Natural killer cell treated with Interleukin-12 subunit alpha and Interleukin-12 subunit beta and Interleukin-15 and Interleukin-18, amount 100 ng/mL, for 72 hours (primary cell): ENCODE measurements around the gene PTPRN2. TPM values are rescaled to one million over a fixed set of nuclear protein-coding genes. Genes with fewer than 3 reads are reported as not detected.
A peak's percentile ranks its signal among the peaks of the same experiment; 100 is the strongest.

Source experiments
- ATAC-seq, 2 donors: fragments of 150-1000 bp; cut with Tn5 transposase in 1 of 2; sonication (Bioruptor Pico), chemical (Tn5 transposase) in 1 of 2; 2 replicates each; pipeline ENCODE4 v1.10.0; 2021
- DNase-seq: peaks from one replicate; pipeline ENCODE4 v3.0.0; 2022; ENCODE audit warnings: low spot score
- H3K27ac Mint-ChIP-seq, 2 donors: 1 replicate in 1 of 2; 2 replicates in 1 of 2; pipeline ENCODE4 v1.8.0; 2022; ENCODE audit warnings: mixed read lengths in 2 of 2, mild to moderate bottlenecking in 1 of 2, moderate library complexity in 1 of 2
- H3K27me3 Mint-ChIP-seq, 2 donors: 1 replicate in 1 of 2; 2 replicates in 1 of 2; pipeline ENCODE4 v1.8.0; 2022; ENCODE audit warnings: mixed read lengths in 2 of 2
- H3K36me3 Mint-ChIP-seq: one replicate; pipeline ENCODE4 v1.8.0; 2022; ENCODE audit warnings: mixed read lengths
- H3K4me1 Mint-ChIP-seq, 2 donors: 1 replicate in 1 of 2; 2 replicates in 1 of 2; pipeline ENCODE4 v1.8.0; 2022; ENCODE audit warnings: low read depth in 2 of 2, mixed read lengths in 2 of 2, mild to moderate bottlenecking in 1 of 2
- H3K4me3 Mint-ChIP-seq: one replicate; pipeline ENCODE4 v1.8.0; 2022; ENCODE audit warnings: mixed read lengths
- H3K9me3 Mint-ChIP-seq: 2 replicates; pipeline ENCODE4 v1.8.0; 2022; ENCODE audit warnings: mixed read lengths
- total RNA-seq, 2 donors: library from RNA; stranded (reverse); gene quantifications; one replicate each; pipeline ENCODE4 v1.2.3, GENCODE V29; 2022

PTPRN2 gene
- total RNA-seq, 2 donors from 2014 or later: 0.17 to 0.74 TPM

DNA sequence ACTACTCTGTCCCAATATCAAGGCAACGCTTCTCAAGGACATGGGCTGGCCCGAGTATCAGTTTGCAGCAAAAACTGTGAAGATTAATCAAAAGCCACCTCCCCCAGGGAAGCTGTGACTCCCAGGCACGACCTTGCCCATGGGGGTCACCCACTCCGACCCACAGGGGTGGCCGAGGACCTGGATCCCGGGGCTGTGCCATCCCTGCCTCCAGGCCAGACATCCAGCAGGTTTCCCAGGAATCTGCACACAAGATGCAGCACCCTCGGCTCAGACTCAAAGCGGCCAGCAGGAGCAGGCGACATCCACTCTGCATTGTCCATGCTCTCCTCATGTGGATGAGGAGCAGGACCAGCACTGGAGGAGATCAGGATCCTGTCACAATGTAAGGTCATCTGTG lies 39.8 kb downstream of the PTPRN2 start:
- Mint-ChIP-seq H3K4me1 (no peaks in the 10 kb centered on the region), H3K27me3 (peaks cover 0 to 8% of the 10 kb centered on the region in 2 donors), H3K9me3 (no peaks in the 10 kb centered on the region), H3K36me3 (no peaks in the 10 kb centered on the region), H3K27ac (no peak overlapping the region), H3K4me3 (no peak overlapping the region)
- ATAC-seq (no peak), DNase-seq (no peak)

DNA sequence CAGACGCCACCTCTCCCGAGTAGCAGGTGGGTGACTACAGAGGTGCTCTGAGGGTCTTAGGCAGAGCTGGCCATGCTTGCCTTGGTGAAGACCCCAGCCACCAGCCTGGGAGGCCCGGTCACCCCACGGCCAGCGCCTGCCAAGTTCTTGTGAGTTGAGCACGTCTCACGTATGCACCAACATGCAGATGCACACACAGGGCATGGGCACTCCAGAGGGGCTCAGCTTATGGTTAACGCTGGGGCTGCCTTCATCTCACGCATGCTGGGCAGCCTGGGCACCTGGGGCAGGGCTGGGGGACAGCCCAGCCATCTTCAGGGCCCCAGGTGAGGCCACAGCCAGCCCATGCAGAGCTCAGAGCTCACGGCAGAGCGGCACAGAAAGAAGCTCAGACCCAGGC lies 41.0 kb downstream of the PTPRN2 start:
- ATAC-seq (peak in 1 of 2 donors; percentile 24), DNase-seq (no peak)
- Mint-ChIP-seq H3K36me3 (no peaks in the 10 kb centered on the region), H3K4me3 (no peak overlapping the region), H3K27ac (no peak overlapping the region), H3K9me3 (no peaks in the 10 kb centered on the region), H3K4me1 (no peaks in the 10 kb centered on the region), H3K27me3 (peaks cover 0 to 8% of the 10 kb centered on the region in 2 donors)

DNA sequence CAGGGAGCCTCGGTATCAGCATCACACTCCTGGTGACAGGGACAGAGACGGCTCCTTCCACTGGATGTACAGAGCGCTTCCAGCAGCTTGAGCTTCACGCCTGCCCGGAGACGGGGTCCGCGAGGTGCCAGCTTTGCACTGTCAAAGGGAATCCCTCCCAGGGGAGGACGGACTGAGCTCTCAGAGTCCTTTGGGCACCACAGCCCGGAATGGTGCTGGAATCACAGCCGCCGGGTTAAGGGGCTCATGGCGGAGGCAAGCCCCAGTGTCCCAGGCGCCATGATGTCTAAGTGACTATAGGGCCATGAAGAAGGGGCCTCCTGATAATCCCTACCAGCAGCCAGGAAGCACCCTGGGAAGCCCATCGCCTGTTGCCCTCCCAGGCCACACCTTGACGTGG lies 41.4 kb downstream of the PTPRN2 start:
- H3K4me1 Mint-ChIP-seq: no peaks in the 10 kb centered on the region
- no peak overlapping the region for H3K27ac Mint-ChIP-seq
- H3K9me3 Mint-ChIP-seq: no peaks in the 10 kb centered on the region
- no peaks in the 10 kb centered on the region for H3K36me3 Mint-ChIP-seq
- no peak overlapping the region for H3K4me3 Mint-ChIP-seq
- H3K27me3 Mint-ChIP-seq: peaks cover 0 to 8% of the 10 kb centered on the region in 2 donors
- ATAC-seq: peak in 1 of 2 donors; percentile 8
- DNase-seq: no peak

DNA sequence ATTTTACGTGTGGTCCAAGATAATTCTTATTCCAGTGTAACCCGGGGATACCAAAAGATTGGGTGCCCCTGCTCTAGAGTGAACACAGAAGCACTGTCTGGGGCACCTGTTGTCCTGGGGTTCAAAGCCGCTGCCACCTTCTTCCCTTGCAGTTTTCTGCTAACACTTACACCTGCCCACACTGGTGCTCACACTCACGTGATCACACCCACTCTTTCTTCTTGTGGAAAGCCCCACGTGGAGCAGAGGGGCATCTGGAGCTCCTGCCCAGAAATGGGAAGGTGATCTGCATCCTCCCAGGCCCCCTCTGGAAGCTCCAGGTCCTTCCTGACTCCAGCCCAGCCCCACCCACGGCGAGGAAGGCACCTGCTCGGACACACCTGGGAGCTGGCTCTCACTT lies 42.9 kb downstream of the PTPRN2 start:
- Mint-ChIP-seq H3K36me3 (no peaks in the 10 kb centered on the region), H3K4me1 (no peaks in the 10 kb centered on the region), H3K9me3 (no peaks in the 10 kb centered on the region), H3K27me3 (peaks cover 0 to 8% of the 10 kb centered on the region in 2 donors), H3K27ac (no peak overlapping the region), H3K4me3 (no peak overlapping the region)
- ATAC-seq: no peak
- DNase-seq: no peak

DNA sequence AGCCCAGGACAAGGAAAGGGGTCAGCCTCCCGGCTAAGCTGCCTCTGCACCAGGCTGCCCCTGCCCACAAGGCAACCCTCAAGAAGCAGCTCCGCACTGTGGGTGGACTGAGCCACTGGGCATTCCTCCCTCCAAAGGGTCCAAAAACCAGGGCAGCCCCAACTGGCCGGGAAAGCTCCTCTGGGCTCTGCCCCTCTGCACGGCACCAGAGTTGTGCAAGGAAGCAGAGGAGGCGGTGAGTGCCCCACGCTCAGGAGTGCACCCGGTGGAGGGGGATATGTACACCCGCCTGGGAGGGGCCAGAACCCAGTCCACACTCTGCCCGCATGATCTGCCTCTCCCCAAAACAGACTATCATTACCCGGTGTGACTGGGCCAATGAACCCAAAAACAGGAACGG lies 43.8 kb downstream of the PTPRN2 start:
- H3K36me3 Mint-ChIP-seq: no peaks in the 10 kb centered on the region
- peaks cover 0 to 8% of the 10 kb centered on the region in 2 donors for H3K27me3 Mint-ChIP-seq
- H3K4me3 Mint-ChIP-seq: no peak overlapping the region
- no peak for ATAC-seq
- no peak overlapping the region for H3K27ac Mint-ChIP-seq
- H3K4me1 Mint-ChIP-seq: no peaks in the 10 kb centered on the region
- no peaks in the 10 kb centered on the region for H3K9me3 Mint-ChIP-seq
- no peak for DNase-seq

DNA sequence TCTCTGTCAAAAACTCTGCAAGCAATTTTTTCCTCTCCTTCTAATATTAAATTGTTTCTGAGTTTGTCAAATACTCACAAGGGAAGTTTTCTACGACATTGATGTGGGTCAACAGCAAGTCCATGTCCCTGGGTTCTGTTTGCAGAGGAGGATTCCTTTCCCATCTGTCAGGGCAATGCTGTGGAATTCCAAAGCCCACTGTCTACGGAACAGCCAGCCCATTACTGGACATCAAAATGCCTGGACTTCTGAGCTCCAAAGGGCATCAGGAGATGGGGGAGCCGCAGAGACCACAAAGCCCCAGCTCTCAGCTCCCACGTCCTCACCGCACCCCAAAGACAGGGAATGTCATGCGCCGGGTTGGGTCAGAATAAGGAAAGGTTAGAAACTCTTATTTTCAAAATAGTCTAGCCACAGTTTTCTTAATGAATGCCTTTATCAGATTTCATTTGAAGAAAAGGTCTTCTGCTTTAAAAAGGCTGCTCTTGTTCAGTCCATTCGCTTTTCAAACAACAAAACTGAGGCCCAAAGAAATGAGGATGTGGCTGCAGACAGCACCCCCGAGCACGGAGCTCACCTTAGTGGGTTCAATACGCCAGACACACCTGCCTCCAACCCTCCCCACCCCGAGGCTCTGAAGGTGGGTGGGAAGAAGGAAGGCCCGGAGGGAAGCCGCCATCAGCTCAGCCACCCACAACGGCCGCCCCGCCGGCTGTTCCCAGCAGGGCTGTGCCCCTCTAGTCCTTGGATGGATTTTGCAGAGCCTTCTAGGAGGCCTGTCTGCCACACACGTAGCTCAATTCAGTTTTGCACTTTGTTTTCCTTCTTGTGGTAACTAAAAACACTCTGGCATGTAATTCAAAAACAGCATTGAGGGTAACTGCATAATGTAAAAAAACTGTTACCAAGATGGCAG lies 44.7 kb downstream of the PTPRN2 start:
- no peaks in the 10 kb centered on the region for H3K9me3 Mint-ChIP-seq
- DNase-seq: no peak
- H3K4me1 Mint-ChIP-seq: no peaks in the 10 kb centered on the region
- no peaks in the 10 kb centered on the region for H3K36me3 Mint-ChIP-seq
- H3K4me3 Mint-ChIP-seq: no peak overlapping the region
- no peak for ATAC-seq
- no peaks in the 10 kb centered on the region for H3K27me3 Mint-ChIP-seq
- H3K27ac Mint-ChIP-seq: no peak overlapping the region

DNA sequence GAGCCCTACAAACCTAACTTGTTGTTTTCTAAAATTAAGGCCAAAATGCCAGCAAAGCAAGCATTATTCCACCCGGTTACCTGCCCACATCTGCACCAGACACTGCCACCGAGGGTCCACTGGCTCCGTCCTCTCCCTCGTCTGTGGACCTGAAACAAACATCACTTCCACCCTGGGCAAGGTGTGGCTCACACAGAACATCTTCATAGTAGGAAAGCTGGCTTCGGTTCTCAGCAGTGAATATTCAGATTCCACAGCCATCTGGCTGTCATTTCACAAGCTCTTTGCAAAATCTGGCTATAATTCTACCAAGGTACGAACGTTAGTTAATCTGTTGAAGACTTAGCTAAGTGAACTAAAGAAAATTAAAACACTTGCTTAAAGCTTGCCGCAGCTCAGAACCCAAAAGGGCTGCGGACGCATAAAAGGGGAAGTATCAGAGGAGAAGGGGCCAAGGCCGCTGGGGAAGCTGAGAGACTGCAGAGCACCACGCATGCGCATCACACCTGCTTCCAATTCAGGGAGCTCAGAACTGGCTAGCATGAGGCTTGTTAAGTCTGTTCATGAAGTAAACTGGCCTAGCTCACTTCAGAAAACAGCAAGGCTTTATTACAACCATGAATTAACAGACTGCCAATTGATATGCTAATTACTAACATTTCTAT lies 46.1 kb downstream of the PTPRN2 start:
- no peak for DNase-seq
- H3K4me3 Mint-ChIP-seq: no peak overlapping the region
- H3K27me3 Mint-ChIP-seq: no peaks in the 10 kb centered on the region
- no peak overlapping the region for H3K27ac Mint-ChIP-seq
- no peaks in the 10 kb centered on the region for H3K36me3 Mint-ChIP-seq
- no peaks in the 10 kb centered on the region for H3K9me3 Mint-ChIP-seq
- ATAC-seq: no peak
- no peaks in the 10 kb centered on the region for H3K4me1 Mint-ChIP-seq

DNA sequence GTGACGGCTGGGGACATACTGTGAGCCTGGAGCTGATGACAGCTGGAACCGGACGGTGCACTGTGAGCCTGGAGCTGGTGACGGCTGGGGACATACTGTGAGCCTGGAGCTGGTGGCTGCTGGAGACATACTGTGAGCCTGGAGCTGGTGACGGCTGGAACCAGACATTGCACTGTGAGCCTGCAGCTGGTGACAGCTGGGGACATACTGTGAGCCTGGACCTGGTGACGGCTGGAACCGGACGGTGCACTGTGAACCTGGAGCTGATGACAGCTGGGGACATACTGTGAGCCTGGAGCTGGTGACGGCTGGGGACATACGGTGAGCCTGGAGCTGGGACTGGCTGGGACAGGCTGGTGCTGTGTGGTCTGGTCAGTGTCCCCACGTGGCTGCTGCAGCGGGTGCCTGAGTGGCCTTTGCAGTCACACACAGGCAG lies 47.9 kb downstream of the PTPRN2 start:
- Mint-ChIP-seq H3K27ac (no peak overlapping the region), H3K9me3 (no peaks in the 10 kb centered on the region), H3K4me3 (no peak overlapping the region), H3K36me3 (no peaks in the 10 kb centered on the region), H3K4me1 (no peaks in the 10 kb centered on the region), H3K27me3 (no peaks in the 10 kb centered on the region)
- ATAC-seq (peak in 1 of 2 donors; percentile 20), DNase-seq (no peak)

DNA sequence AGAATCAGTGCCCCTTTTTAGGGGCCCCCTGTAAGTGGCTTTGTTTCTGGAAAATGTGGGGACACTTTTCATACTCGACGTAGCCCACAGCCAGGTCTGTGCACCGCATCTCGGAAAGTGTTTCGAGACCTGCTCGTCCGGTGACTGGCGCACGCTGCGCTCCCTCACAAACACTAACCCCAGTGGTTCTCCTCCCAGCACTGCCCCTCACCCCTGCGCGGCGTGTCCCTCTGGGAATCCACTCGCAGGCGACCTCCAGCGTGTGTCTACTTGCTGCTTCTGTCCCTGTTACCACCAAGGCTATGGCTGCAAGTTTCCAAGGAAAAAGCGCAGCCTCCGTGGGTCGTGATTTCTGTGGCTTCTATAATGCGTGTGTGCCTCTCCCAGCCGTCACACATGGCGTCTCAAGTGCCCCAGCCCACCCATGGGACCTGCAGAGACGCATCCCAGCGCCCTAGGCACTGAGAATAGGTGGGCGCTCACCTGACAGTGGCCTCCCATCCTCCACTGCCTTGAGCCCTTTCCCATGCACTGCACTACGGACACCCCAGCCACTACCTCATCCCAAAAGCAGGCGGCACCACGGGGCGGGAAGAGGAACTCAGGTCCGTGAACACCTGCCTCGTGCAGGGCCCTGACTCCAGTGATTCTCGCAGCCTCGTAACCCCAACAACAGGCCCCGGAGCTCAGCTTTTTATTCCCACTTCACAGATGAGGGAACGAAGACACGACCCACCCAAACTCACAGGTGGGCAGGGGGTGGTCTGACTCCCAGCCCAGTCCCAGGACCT lies 49.3 kb downstream of the PTPRN2 start:
- Mint-ChIP-seq H3K27me3 (no peaks in the 10 kb centered on the region), H3K36me3 (no peaks in the 10 kb centered on the region), H3K27ac (no peak overlapping the region), H3K4me3 (no peak overlapping the region), H3K9me3 (no peaks in the 10 kb centered on the region), H3K4me1 (no peaks in the 10 kb centered on the region)
- ATAC-seq (peak in 1 of 2 donors; percentile 3), DNase-seq (no peak)

DNA sequence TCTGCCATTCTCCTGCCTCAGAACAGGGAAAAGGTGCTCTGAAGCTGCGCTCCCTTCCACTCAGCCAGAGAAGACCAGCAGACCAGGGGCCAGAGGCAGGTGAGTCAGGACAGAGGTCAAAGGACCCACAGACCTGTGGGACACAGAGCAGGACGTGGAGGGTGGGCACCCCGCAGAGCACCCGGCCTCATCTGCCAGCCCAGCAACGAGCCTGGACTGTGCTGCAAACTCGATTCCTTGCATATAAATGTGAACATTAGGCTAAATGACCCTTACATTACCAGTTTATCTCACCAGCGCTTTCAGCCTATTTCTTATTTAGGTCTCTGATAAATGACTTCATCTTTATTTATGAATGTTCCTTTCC lies 50.1 kb downstream of the PTPRN2 start:
- no peak overlapping the region for H3K27ac Mint-ChIP-seq
- no peaks in the 10 kb centered on the region for H3K27me3 Mint-ChIP-seq
- ATAC-seq (no peak), DNase-seq (no peak)
- no peaks in the 10 kb centered on the region for H3K36me3 Mint-ChIP-seq
- no peaks in the 10 kb centered on the region for H3K9me3 Mint-ChIP-seq
- no peak overlapping the region for H3K4me3 Mint-ChIP-seq
- H3K4me1 Mint-ChIP-seq: no peaks in the 10 kb centered on the region

DNA sequence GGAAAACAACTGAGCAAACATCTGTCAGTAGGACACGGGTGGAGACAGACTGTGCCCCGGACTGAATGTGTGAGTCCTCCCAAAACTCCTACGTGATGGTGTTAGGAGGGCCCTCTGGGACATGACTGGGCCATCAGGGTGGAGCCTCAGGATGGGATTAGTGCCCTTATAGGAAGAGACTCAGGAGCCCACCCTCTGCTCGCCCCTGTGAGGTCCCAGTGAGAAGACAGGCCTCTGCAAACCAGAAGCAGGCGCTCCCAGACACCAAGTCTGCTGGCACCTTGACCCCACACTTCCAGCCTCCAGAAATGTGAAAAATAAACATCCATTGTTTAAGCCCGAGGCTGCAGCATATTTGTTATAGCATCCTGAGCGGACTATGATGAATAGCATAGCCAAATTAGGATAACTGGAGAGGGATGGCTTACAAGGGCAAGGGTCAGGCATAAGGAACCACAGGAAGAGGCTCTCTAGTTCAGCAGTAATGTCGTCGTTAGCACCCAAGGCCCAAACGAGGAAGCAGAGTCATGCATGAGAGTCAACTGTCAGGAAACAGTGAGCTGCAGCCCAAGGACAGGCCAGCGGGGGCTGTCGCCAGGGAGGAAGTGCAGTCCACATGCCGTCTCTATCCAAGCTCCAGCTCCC lies 50.6 kb downstream of the PTPRN2 start:
- Mint-ChIP-seq H3K27ac (no peak overlapping the region), H3K27me3 (no peaks in the 10 kb centered on the region)

DNA sequence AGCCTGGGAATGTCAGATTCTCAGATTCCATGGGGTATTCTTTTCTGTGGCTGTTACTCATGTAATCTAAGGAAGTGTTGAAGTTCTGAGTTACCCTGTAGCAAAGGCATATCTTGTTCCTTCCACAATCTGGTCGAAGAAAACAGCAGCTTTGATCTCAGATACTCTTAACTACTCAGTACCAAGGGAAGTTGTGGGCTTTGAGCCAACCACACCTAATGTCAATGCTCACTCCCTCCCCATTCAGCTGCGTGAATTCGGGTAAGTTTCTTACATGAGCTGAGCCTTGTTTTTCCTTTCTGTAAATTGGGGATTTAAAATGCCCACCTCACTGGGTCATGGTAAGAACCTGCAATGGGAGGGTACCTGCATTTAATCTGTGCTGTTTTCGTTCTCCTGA lies 52.5 kb downstream of the PTPRN2 start:
- Mint-ChIP-seq H3K9me3 (no peaks in the 10 kb centered on the region), H3K27me3 (no peaks in the 10 kb centered on the region), H3K4me1 (no peaks in the 10 kb centered on the region), H3K27ac (no peak overlapping the region), H3K4me3 (no peak overlapping the region), H3K36me3 (no peaks in the 10 kb centered on the region)
- DNase-seq (no peak), ATAC-seq (no peak)

More for the DNA sequence above, 50.6 kb downstream of the PTPRN2 start:
- DNase-seq (no peak), ATAC-seq (no peak)
- Mint-ChIP-seq H3K9me3 (no peaks in the 10 kb centered on the region), H3K4me3 (no peak overlapping the region), H3K36me3 (no peaks in the 10 kb centered on the region), H3K4me1 (no peaks in the 10 kb centered on the region)

DNA sequence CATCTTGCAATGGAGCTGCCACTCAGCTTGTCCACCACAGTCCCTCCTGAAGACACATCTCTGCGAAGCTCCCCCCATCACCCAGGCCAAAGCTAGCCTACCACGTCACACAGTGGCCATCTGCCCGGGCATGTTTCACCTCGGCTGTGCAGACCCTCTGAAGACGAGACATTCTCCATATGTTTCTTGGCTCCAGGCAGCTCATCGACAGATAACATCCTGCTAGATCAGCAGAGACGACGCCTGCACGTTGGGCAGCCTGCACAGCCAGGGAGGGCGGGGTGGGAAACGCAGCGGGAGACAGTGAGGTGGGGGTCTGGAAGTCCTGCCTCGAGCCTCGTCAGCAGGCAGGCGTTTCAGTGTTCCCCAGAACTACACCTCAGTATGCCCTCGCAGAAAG lies 53.0 kb downstream of the PTPRN2 start:
- no peaks in the 10 kb centered on the region for H3K9me3 Mint-ChIP-seq
- no peak overlapping the region for H3K27ac Mint-ChIP-seq
- ATAC-seq (no peak), DNase-seq (no peak)
- no peaks in the 10 kb centered on the region for H3K4me1 Mint-ChIP-seq
- no peak overlapping the region for H3K4me3 Mint-ChIP-seq
- H3K36me3 Mint-ChIP-seq: no peaks in the 10 kb centered on the region
- H3K27me3 Mint-ChIP-seq: no peaks in the 10 kb centered on the region
